Natural killer cell (primary cell): ENCODE results near the gene MAPKAPK2. TPM values are rescaled to one million over a fixed set of nuclear protein-coding genes. Genes with fewer than 3 reads are reported as not detected.

ENCODE experiments used
- ATAC-seq, 3 donors: fragments of 150-1000 bp in 2 of 3; fragments of 200-7000 bp in 1 of 3; cut with Tn5 transposase; 1 replicate in 1 of 3; 2 replicates in 2 of 3; pipeline ENCODE4 v1.10.0; 2021; ENCODE audit warnings: mild to moderate bottlenecking in 2 of 3, moderate library complexity in 2 of 3
- DNase-seq, 2 donors: peaks; one replicate each; pipeline versions ENCODE4 v3.0.0 to v3.0.0-alpha.2; 2013 to 2021; ENCODE audit warnings: mixed read lengths in 1 of 2
- H3K27ac ChIP-seq: one replicate; pipeline ENCODE4 v1.5.1; 2013; ENCODE audit warnings: mild to moderate bottlenecking, low read length
- H3K27me3 ChIP-seq: one replicate; pipeline ENCODE4 v1.6.1; 2013; ENCODE audit warnings: low read length; ENCODE audit not compliant: control insufficient read depth, insufficient read depth
- H3K36me3 ChIP-seq: one replicate; pipeline ENCODE4 v1.6.1; 2013; ENCODE audit warnings: low read length; ENCODE audit not compliant: control insufficient read depth, insufficient read depth
- H3K4me1 ChIP-seq: one replicate; pipeline ENCODE4 v1.6.1; 2013; ENCODE audit warnings: low read length; ENCODE audit not compliant: control insufficient read depth, insufficient read depth
- H3K4me3 ChIP-seq: one replicate; pipeline ENCODE4 v1.5.1; 2013; ENCODE audit warnings: low read length
- H3K9me3 ChIP-seq: one replicate; pipeline ENCODE4 v1.6.1; 2013; ENCODE audit warnings: low read length; ENCODE audit not compliant: control insufficient read depth, insufficient read depth
- H3K27ac Mint-ChIP-seq, 2 donors: one replicate each; pipeline ENCODE4 v1.8.0; 2022; ENCODE audit warnings: mild to moderate bottlenecking in 2 of 2, mixed read lengths in 2 of 2, moderate library complexity in 1 of 2
- H3K27me3 Mint-ChIP-seq, 2 donors: one replicate each; pipeline ENCODE4 v1.8.0; 2022; ENCODE audit warnings: low read depth in 2 of 2, mixed read lengths in 2 of 2
- H3K36me3 Mint-ChIP-seq: one replicate; pipeline ENCODE4 v1.8.0; 2022; ENCODE audit warnings: mixed read lengths
- H3K4me1 Mint-ChIP-seq, 2 donors: one replicate each; pipeline ENCODE4 v1.8.0; 2022; ENCODE audit warnings: mixed read lengths in 2 of 2
- H3K4me3 Mint-ChIP-seq: one replicate; pipeline ENCODE4 v1.8.0; 2022; ENCODE audit warnings: mild to moderate bottlenecking, moderate library complexity, mixed read lengths
- H3K9me3 Mint-ChIP-seq, 2 donors: one replicate each; pipeline ENCODE4 v1.8.0; 2022; ENCODE audit warnings: mixed read lengths in 2 of 2
- CTCF ChIP-seq: fragments of 200-600 bp; IDR thresholded peaks from one replicate; pipeline ENCODE4 v1.8.0; 2022; ENCODE audit warnings: antibody characterized with exemption
- WGBS: methylation state at CpG from one replicate; pipeline ENCODE4 v1.1.7; 2013; ENCODE audit warnings: missing lambda C conversion rate; ENCODE audit not compliant: insufficient coverage; 5-methylcytosine and 5-hydroxymethylcytosine counted together
- intact Hi-C: fragments of 100-400 bp; cut with micrococcal nuclease; formaldehyde crosslinking; loops from one replicate; pipeline ENCODE4 v1.14.2; 2022
- total RNA-seq, 4 donors: library from RNA; stranded (reverse); fragments of 120-200 nt in 1 of 4; gene quantifications; one replicate each; pipeline versions ENCODE4 v1.2.3 to v1.2.4, GENCODE V29; 2013 to 2022

Gene MAPKAPK2
- total RNA-seq, 3 donors from 2014 or later (not counting 1 experiment from before 2014, with no cell fraction given) = 137 to 197 (median 178) TPM

GRCh38 chr1:206766251-206766856, 81.6 kb downstream of the MAPKAPK2 start:
- H3K27ac Mint-ChIP-seq = peak overlapping the region; percentile 29 to 90
- H3K9me3 Mint-ChIP-seq = no peaks in the 10 kb centered on the region
- H3K27me3 Mint-ChIP-seq = peaks cover 14% of the 10 kb centered on the region in 2 donors
- H3K4me3 Mint-ChIP-seq = peak overlapping the region; percentile 62
- no peak for TF ChIP-seq CTCF
- no peak overlapping the region for H3K27ac ChIP-seq
- WGBS = 6% methylated on average over 8 of the region's 8 CpGs
- peaks cover 6% of the 10 kb centered on the region for H3K27me3 ChIP-seq
- H3K36me3 ChIP-seq = no peaks in the 10 kb centered on the region
- intact Hi-C loops = loop anchor here (1.0 to 5.0 kb wide), 3 partner anchors 20 to 39 kb away; no protein-coding TSS in a partner anchor
- ATAC-seq (peak; percentile 71 to 79 (median 79)), DNase-seq (peak; percentile 66 to 88)
- H3K4me1 Mint-ChIP-seq = peaks cover 47 to 53% of the 10 kb centered on the region in 2 donors
- no peaks in the 10 kb centered on the region for H3K9me3 ChIP-seq
- peaks cover 58% of the 10 kb centered on the region for H3K4me1 ChIP-seq
- no peak overlapping the region for H3K4me3 ChIP-seq
- no peaks in the 10 kb centered on the region for H3K36me3 Mint-ChIP-seq

- Histone ChIP-seq H3K27me3 (peaks cover 4% of the 10 kb centered on the region), H3K4me3 (no peak overlapping the region), H3K27ac (peak overlapping the region; percentile 52), H3K9me3 (no peaks in the 10 kb centered on the region), H3K4me1 (peaks cover 72% of the 10 kb centered on the region), H3K36me3 (no peaks in the 10 kb centered on the region)
- no peaks in the 10 kb centered on the region for H3K36me3 Mint-ChIP-seq
- WGBS = 50% methylated on average over 13 of the region's 14 CpGs
- H3K4me3 Mint-ChIP-seq = peak overlapping the region; percentile 61
- DNase-seq = no peak
- peak overlapping the region; percentile 41 to 73 for H3K27ac Mint-ChIP-seq
- TF ChIP-seq CTCF = no peak
- ATAC-seq = peak; percentile 26 to 62 (median 31)
- peaks cover 56 to 63% of the 10 kb centered on the region in 2 donors for H3K4me1 Mint-ChIP-seq
- intact Hi-C loops = loop anchor here (5.0 kb wide), 2 partner anchors 34 to 41 kb away; no protein-coding TSS in a partner anchor
- H3K9me3 Mint-ChIP-seq = no peaks in the 10 kb centered on the region
- H3K27me3 Mint-ChIP-seq = peaks cover 9 to 14% of the 10 kb centered on the region in 2 donors
Observed at GRCh38 chr1:206768472-206769303, 84.0 kb downstream of the MAPKAPK2 start.

GRCh38 chr1:206769304-206769731, 84.6 kb downstream of the MAPKAPK2 start:
- Histone ChIP-seq H3K36me3 (no peaks in the 10 kb centered on the region), H3K27me3 (no peaks in the 10 kb centered on the region), H3K4me1 (peaks cover 78% of the 10 kb centered on the region), H3K9me3 (no peaks in the 10 kb centered on the region), H3K4me3 (no peak overlapping the region), H3K27ac (peak overlapping the region; percentile 52)
- peak; percentile 76 to 87 (median 85) for ATAC-seq
- peaks cover 56 to 63% of the 10 kb centered on the region in 2 donors for H3K4me1 Mint-ChIP-seq
- H3K4me3 Mint-ChIP-seq = peak overlapping the region; percentile 61
- H3K9me3 Mint-ChIP-seq = no peaks in the 10 kb centered on the region
- 16% methylated on average over 7 of the region's 7 CpGs for WGBS
- peak; percentile 56 to 79 for DNase-seq
- intact Hi-C loops = loop anchor here (5.0 kb wide), 2 partner anchors 33 to 42 kb away; no protein-coding TSS in a partner anchor
- no peaks in the 10 kb centered on the region for H3K36me3 Mint-ChIP-seq
- H3K27me3 Mint-ChIP-seq = peaks cover 8 to 11% of the 10 kb centered on the region in 2 donors
- peak overlapping the region; percentile 41 to 73 for H3K27ac Mint-ChIP-seq
- TF ChIP-seq CTCF = no peak
